Esophagus muscularis mucosa (tissue), 4 donors: ENCODE data around the gene VKORC1.

Source experiments
- EP300 ChIP-seq: sonication (generic); formaldehyde crosslinking; IDR thresholded peaks from one replicate; pipeline ENCODE4 v1.6.1; 2017; ENCODE audit warnings: antibody characterized with exemption
- POLR2A ChIP-seq: fragments of 450-650 bp; IDR thresholded peaks from one replicate; pipeline ENCODE4 v1.6.1; 2017; ENCODE audit warnings: antibody characterized with exemption, moderate library complexity, mild to moderate bottlenecking, low read depth
- POLR2AphosphoS5 ChIP-seq, 2 donors: sonication (generic); formaldehyde crosslinking; IDR thresholded peaks; one replicate each; pipeline ENCODE4 v1.6.1; 2017; ENCODE audit warnings: antibody characterized with exemption in 2 of 2
- TF ChIP-seq, protein P1 (sequence below), 3 experiments: fragments of 200-600 bp in 2 of 3; fragments of 450-650 bp in 1 of 3; sonication (generic) in 2 of 3; IDR thresholded peaks; one replicate each; pipeline ENCODE4 v1.5.1; 2017 to 2019; ENCODE audit warnings: antibody characterized with exemption in 3 of 3, mild to moderate bottlenecking in 2 of 3, moderate library complexity in 1 of 3

- TF ChIP-seq, protein P1, sequence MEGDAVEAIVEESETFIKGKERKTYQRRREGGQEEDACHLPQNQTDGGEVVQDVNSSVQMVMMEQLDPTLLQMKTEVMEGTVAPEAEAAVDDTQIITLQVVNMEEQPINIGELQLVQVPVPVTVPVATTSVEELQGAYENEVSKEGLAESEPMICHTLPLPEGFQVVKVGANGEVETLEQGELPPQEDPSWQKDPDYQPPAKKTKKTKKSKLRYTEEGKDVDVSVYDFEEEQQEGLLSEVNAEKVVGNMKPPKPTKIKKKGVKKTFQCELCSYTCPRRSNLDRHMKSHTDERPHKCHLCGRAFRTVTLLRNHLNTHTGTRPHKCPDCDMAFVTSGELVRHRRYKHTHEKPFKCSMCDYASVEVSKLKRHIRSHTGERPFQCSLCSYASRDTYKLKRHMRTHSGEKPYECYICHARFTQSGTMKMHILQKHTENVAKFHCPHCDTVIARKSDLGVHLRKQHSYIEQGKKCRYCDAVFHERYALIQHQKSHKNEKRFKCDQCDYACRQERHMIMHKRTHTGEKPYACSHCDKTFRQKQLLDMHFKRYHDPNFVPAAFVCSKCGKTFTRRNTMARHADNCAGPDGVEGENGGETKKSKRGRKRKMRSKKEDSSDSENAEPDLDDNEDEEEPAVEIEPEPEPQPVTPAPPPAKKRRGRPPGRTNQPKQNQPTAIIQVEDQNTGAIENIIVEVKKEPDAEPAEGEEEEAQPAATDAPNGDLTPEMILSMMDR (IDR thresholded peaks at IDR 0.05), result no peak
- TF ChIP-seq POLR2A (no peak), EP300 (no peak), POLR2AphosphoS5 (IDR thresholded peaks at IDR 0.05) (no peak)
Measured at GRCh38 chr16:31080756-31081419, 13.7 kb downstream of the VKORC1 start.
